ENCODE measurements around the gene TBC1D4.

GRCh38 chr13:75371203-75371602, 110.8 kb downstream of the TBC1D4 start:
- no peak for TF ChIP-seq CTCF (IDR thresholded peaks at IDR 0.05)
- no peak for TF ChIP-seq POLR2A (IDR thresholded peaks at IDR 0.05)
